Measurements from ENCODE around the gene PA2G4.

DNA sequence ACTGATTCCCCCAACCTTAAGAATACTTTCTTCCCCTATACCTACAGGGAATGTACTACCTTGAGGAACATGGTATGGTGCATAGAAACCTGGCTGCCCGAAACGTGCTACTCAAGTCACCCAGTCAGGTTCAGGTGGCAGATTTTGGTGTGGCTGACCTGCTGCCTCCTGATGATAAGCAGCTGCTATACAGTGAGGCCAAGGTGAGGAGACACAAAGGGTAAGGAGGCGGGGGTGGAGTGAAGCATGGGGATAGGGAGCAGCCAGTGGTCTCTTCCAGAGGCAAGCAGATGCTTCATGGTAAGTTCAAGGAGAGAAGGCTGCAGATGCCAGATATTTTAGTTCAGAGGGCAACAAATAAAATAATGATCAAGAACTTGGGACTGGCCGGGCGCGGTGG lies 6.6 kb upstream of the PA2G4 start:
- no peak for TF ChIP-seq POLR2AphosphoS5 (IDR thresholded peaks at IDR 0.05)
- TF ChIP-seq, protein P1, sequence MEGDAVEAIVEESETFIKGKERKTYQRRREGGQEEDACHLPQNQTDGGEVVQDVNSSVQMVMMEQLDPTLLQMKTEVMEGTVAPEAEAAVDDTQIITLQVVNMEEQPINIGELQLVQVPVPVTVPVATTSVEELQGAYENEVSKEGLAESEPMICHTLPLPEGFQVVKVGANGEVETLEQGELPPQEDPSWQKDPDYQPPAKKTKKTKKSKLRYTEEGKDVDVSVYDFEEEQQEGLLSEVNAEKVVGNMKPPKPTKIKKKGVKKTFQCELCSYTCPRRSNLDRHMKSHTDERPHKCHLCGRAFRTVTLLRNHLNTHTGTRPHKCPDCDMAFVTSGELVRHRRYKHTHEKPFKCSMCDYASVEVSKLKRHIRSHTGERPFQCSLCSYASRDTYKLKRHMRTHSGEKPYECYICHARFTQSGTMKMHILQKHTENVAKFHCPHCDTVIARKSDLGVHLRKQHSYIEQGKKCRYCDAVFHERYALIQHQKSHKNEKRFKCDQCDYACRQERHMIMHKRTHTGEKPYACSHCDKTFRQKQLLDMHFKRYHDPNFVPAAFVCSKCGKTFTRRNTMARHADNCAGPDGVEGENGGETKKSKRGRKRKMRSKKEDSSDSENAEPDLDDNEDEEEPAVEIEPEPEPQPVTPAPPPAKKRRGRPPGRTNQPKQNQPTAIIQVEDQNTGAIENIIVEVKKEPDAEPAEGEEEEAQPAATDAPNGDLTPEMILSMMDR (IDR thresholded peaks at IDR 0.05) = no peak
- TF ChIP-seq EP300 (IDR thresholded peaks at IDR 0.05; ENCODE audit: low read depth) = no peak
- no peak for TF ChIP-seq POLR2A (IDR thresholded peaks at IDR 0.05)

Measured in transverse colon (tissue), 4 donors.